Measurements from ENCODE around the gene RSPH3.
"Not testable (repeated sequence)": the region's sequence is repeated elsewhere in the genome, so short reads cannot be mapped to it uniquely, and the experiment has no call there.

Gene RSPH3

DNA sequence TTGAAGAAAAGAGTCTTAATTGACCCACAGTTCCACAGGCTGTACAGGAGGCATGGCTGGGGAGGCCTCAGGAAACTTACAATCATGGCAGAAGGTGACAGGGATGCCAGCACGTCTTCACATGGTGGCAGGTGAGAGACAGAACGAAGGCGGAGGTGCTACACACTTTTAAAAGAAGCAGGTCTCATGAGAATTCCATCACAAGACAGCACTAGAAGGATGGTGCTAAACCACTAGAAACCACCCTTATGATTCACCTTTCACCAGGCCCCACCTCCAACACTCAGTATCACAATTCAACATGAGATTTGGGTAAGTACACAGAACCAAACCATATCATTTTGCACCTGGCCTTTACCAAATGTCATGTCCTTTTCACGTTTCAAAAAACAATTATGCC, 23.9 kb upstream of the RSPH3 start:
- DNase-seq (ENCODE audit: low read depth), result no peak
- TF ChIP-seq, protein P1, sequence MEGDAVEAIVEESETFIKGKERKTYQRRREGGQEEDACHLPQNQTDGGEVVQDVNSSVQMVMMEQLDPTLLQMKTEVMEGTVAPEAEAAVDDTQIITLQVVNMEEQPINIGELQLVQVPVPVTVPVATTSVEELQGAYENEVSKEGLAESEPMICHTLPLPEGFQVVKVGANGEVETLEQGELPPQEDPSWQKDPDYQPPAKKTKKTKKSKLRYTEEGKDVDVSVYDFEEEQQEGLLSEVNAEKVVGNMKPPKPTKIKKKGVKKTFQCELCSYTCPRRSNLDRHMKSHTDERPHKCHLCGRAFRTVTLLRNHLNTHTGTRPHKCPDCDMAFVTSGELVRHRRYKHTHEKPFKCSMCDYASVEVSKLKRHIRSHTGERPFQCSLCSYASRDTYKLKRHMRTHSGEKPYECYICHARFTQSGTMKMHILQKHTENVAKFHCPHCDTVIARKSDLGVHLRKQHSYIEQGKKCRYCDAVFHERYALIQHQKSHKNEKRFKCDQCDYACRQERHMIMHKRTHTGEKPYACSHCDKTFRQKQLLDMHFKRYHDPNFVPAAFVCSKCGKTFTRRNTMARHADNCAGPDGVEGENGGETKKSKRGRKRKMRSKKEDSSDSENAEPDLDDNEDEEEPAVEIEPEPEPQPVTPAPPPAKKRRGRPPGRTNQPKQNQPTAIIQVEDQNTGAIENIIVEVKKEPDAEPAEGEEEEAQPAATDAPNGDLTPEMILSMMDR (IDR thresholded peaks at IDR 0.05; ENCODE audit: control insufficient read depth, insufficient read depth, low read depth, low read length, missing control alignments), result no peak
- H3K4me3 ChIP-seq (ENCODE audit: control insufficient read depth, low read depth, low read length), result no peak overlapping the region

DNA sequence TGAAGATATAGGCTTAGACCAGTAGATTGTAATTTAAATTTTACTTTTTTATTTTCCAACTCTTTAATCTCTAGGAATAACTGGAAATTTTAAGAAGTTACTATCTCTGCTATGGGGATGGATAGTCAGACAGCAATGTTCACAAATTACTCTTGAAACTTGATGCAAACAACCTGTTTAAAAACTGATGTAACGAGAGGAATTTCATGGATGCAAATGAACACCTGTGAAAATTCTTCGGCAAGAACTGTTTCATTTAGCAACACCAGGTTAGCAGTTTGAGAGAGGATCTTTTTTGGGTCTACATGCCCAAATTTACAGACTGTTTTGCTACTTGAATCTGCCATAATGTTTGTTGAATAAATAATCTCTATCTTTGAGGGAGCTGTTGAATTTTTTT, 20.0 kb upstream of the RSPH3 start:
- no peak for DNase-seq (ENCODE audit: low read depth)
- TF ChIP-seq, protein P1 (IDR thresholded peaks at IDR 0.05; ENCODE audit: control insufficient read depth, insufficient read depth, low read depth, low read length, missing control alignments), result no peak

DNA sequence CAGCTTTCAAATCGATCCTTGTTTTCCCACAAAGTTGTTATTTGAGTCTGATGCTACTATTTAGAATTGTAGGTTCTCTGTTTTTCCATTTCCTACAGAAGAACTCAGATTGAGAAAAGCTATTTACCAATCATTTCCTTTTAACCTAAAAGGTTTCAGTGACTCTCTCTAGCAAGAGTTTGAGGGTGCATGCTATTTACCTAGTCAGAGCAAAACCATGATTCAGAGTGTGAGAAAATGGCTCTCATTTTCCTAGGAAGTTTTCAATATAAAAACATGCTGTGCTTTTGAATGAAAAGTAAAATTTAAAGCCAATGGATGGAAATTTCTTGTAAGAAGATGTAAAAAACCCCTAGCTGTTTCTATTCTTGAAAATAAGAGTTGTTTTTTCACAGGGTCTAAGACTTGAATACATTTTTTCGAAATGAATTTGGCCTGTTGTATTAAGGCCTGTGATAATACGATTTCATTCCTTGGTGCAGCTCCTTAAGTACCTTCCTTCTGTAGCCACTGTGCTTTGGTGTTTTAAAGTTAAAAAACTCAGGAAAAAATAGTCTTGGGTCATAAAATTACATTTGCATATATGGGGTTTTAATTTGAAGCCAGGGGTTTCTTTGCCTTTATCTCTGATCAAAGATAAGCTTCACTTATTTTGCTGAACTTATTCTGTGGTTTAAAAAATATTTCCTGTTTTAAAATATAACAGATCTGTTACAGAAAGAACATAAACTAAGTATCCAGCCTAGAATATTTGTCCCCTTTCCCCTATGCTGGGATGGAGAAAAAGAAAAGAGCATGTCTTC, 18.0 kb upstream of the RSPH3 start:
- H3K4me3 ChIP-seq (ENCODE audit: control insufficient read depth, low read depth, low read length), result no peak overlapping the region
- no peak for DNase-seq (ENCODE audit: low read depth)
- TF ChIP-seq, protein P1 (IDR thresholded peaks at IDR 0.05; ENCODE audit: control insufficient read depth, insufficient read depth, low read depth, low read length, missing control alignments), result no peak

More for the DNA sequence above, 20.0 kb upstream of the RSPH3 start:
- H3K4me3 ChIP-seq (ENCODE audit: control insufficient read depth, low read depth, low read length), result no peak overlapping the region

DNA sequence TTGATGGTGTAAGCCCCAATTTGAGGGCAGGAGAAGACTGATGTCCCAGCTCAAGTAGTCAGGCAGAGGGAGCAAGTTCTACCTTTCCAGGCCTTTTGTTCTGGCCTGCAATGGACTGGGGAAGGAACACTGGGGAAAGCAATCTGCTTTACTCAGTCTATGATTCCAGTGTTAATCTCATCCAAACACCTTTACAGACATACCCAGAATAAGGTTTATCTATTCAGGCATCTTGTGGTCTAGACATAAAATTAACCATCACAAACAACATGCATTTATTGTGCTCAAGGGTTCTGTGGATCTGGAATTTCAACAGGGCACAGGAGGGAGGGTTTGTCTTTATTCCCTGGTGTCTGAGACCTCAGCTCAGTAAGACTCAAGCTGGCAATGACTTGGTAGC, 14.4 kb upstream of the RSPH3 start:
- H3K4me3 ChIP-seq (ENCODE audit: control insufficient read depth, low read depth, low read length), result no peak overlapping the region
- TF ChIP-seq, protein P1 (IDR thresholded peaks at IDR 0.05; ENCODE audit: control insufficient read depth, insufficient read depth, low read depth, low read length, missing control alignments), result no peak
- DNase-seq (ENCODE audit: low read depth), result no peak

DNA sequence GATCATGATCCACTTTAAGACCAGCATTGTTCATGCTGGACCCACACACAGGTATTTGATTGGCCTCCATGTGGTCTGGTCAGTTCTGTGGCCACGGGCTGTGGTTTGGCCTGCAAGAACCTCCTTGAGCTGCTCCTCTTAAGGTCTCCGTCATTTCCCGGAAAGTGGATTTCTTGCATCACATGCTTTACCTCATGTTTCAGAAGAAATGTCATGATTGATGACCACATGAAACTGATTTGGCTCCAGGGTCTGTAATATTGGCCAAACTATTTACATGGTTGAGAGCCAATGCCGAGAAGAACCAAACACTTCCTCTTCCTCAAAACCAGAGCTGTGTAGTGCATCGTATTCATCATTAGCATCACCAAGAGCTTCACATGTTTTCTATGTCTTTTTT, 13.2 kb upstream of the RSPH3 start:
- DNase-seq (ENCODE audit: low read depth), result no peak
- H3K4me3 ChIP-seq (ENCODE audit: control insufficient read depth, low read depth, low read length), result no peak overlapping the region
- TF ChIP-seq, protein P1 (IDR thresholded peaks at IDR 0.05; ENCODE audit: control insufficient read depth, insufficient read depth, low read depth, low read length, missing control alignments), result no peak

DNA sequence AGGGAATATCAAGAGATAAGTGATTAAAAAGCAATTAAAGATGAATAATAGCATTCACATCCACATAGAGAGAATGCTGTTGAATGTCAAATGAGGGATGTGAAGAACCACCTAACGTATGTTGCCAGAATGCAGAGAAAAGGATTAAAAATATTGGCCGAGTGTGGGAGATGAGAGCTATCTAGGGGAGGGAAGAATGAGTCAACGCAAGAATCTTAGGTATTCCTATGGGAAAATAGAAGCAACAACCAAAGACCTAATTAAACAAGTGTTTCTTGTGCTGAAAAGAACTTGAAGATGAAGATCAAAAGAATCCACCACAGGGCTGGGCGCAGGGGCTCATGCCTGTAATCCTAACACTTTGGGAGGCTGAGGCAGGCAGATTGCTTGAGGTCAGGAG, 12.2 kb upstream of the RSPH3 start:
- no peak overlapping the region for H3K4me3 ChIP-seq (ENCODE audit: control insufficient read depth, low read depth, low read length)
- no peak for DNase-seq (ENCODE audit: low read depth)
- TF ChIP-seq, protein P1 (IDR thresholded peaks at IDR 0.05; ENCODE audit: control insufficient read depth, insufficient read depth, low read depth, low read length, missing control alignments), result no peak

DNA sequence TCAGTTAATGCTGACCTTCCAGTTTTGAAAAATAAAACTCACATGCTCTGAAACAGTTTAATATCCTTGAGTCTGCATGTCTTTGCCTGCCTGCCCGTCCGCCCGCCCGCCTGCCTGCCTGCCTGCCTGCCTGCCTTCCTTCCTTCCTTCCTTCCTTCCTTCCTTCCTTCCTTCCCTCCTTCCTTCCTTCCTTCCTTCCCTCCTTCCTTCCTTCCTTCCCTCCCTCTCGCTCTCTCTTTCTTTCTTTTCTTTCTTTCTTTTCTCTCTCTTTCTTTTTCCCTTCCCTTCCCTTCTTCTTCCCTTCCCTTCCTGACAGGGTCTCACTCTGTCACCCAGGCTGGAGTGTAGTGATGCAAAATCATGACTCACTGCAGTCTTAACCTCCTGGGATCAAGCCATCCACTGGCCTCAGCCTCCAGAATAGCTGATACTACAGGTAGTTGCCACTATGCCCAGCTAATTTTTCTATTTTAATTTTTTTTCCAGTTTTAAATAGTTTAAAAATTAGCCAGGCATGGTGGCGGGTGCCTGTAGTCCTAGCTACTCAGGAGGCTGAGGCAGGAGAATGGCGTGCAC, 10.1 kb upstream of the RSPH3 start:
- H3K4me3 ChIP-seq (ENCODE audit: control insufficient read depth, low read depth, low read length); DNase-seq (ENCODE audit: low read depth): not testable (repeated sequence)
